ENCODE data around the gene PES1. TPM values are rescaled to one million over a fixed set of nuclear protein-coding genes. Genes with fewer than 3 reads are reported as not detected.

The PES1 gene
- total RNA-seq, 4 donors from 2014 or later: 45.3 to 67.0 (median 58.4) TPM

GRCh38 chr22:30614879-30615278 lies 23.2 kb upstream of the PES1 start:
- Histone ChIP-seq H3K36me3 (peaks cover 0 to 39% (median 0%) of the 10 kb centered on the region in 3 donors), H3K9me3 (no peaks in the 10 kb centered on the region), H3K27ac (no peak overlapping the region), H3K4me1 (peaks cover 1 to 8% (median 2%) of the 10 kb centered on the region in 3 donors), H3K4me3 (no peak overlapping the region), H3K27me3 (no peaks in the 10 kb centered on the region)
- no peak for TF ChIP-seq POLR2A (IDR thresholded peaks at IDR 0.05)
- TF ChIP-seq, protein P1, sequence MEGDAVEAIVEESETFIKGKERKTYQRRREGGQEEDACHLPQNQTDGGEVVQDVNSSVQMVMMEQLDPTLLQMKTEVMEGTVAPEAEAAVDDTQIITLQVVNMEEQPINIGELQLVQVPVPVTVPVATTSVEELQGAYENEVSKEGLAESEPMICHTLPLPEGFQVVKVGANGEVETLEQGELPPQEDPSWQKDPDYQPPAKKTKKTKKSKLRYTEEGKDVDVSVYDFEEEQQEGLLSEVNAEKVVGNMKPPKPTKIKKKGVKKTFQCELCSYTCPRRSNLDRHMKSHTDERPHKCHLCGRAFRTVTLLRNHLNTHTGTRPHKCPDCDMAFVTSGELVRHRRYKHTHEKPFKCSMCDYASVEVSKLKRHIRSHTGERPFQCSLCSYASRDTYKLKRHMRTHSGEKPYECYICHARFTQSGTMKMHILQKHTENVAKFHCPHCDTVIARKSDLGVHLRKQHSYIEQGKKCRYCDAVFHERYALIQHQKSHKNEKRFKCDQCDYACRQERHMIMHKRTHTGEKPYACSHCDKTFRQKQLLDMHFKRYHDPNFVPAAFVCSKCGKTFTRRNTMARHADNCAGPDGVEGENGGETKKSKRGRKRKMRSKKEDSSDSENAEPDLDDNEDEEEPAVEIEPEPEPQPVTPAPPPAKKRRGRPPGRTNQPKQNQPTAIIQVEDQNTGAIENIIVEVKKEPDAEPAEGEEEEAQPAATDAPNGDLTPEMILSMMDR (IDR thresholded peaks at IDR 0.05): no peak
- DNase-seq: no peak
- intact Hi-C loops (cut with DNase I): no loop called here

DNA sequence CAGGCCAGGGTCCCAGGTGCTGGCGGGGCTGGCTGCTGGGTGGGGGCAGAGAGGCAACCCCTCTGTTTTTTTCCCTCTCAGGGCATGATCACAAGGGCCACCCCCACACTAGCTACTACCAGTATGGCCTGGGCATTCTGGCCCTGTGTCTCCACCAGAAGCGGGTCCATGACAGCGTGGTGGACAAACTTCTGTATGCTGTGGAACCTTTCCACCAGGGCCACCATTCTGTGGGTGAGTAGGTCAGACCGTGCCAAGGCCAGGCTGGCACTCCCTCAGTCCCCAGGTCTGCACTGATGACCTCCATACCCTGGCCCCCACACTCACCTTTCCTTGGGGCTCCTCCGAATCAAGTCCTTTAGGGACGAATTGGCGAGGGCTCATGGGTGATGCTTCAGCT lies 22.6 kb upstream of the PES1 start:
- H3K36me3 ChIP-seq: peaks cover 0 to 39% (median 0%) of the 10 kb centered on the region in 3 donors
- 100% methylated on average over 2 of the region's 7 CpGs; no CpG with 5 or more reads in 1 of the 2 donors for WGBS, 2 donors
- no peak for DNase-seq
- intact Hi-C loops (cut with DNase I): no loop called here
- no peak overlapping the region for H3K27ac ChIP-seq
- peaks cover 6 to 14% (median 7%) of the 10 kb centered on the region in 3 donors for H3K4me1 ChIP-seq
- no peak for TF ChIP-seq POLR2A (IDR thresholded peaks at IDR 0.05)
- TF ChIP-seq, protein P1 (IDR thresholded peaks at IDR 0.05): no peak
- H3K4me3 ChIP-seq: no peak overlapping the region
- no peaks in the 10 kb centered on the region for H3K27me3 ChIP-seq
- H3K9me3 ChIP-seq: no peaks in the 10 kb centered on the region

DNA sequence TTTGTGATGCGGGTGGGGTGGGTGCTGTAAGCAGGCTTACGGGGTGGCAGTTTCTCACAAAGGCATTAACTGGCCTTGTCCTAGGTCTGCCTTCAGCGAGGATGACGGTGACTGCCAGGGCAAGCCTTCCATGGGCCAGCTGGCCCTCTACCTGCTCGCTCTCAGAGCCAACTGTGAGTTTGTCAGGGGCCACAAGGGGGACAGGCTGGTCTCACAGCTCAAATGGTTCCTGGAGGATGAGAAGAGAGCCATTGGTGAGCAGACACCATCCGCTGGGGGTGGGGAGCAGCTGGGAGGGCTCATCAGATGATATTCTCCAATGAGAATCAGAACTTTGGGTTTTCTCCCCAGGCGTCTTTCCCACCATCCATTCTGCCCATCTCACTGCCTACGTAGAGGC lies 21.1 kb upstream of the PES1 start:
- no peak overlapping the region for H3K27ac ChIP-seq
- peaks cover 0 to 39% (median 0%) of the 10 kb centered on the region in 3 donors for H3K36me3 ChIP-seq
- DNase-seq: no peak
- H3K4me1 ChIP-seq: peaks cover 18 to 29% (median 22%) of the 10 kb centered on the region in 3 donors
- TF ChIP-seq POLR2A (IDR thresholded peaks at IDR 0.05): no peak
- TF ChIP-seq, protein P1 (IDR thresholded peaks at IDR 0.05): no peak
- no peaks in the 10 kb centered on the region for H3K27me3 ChIP-seq
- no peak overlapping the region for H3K4me3 ChIP-seq
- intact Hi-C loops (cut with DNase I): no loop called here
- H3K9me3 ChIP-seq: no peaks in the 10 kb centered on the region
- WGBS, 2 donors: 88 to 99% methylated on average over 4 to 5 of the region's 8 CpGs

DNA sequence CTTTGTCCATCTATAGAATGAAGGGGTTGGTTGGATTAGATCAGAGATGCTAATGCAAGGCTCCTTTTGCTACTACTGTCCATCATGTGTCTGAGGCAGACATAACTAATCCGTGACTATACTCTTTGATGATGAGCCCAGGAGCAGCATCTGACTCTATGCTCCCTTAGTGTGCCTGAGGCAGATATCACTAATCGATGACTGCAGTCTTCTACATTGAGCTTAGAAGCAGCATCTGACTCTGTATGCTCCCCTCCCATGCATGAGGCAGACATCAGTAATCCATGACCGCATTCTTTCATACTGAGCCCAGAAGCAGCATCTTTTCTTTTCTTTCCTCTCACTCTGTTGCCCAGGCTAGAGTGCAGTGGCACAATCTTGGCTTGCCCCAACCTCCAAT lies 19.5 kb upstream of the PES1 start:
- Histone ChIP-seq H3K36me3 (peaks cover 0 to 35% (median 0%) of the 10 kb centered on the region in 3 donors), H3K27me3 (no peaks in the 10 kb centered on the region), H3K27ac (no peak overlapping the region), H3K4me3 (no peak overlapping the region), H3K4me1 (peaks cover 26 to 45% (median 27%) of the 10 kb centered on the region in 3 donors), H3K9me3 (no peaks in the 10 kb centered on the region)
- 75 to 82% methylated on average over 3 of the region's 3 CpGs for WGBS, 2 donors
- DNase-seq: no peak
- intact Hi-C loops (cut with DNase I): no loop called here
- TF ChIP-seq, protein P1 (IDR thresholded peaks at IDR 0.05): no peak
- TF ChIP-seq POLR2A (IDR thresholded peaks at IDR 0.05): no peak

DNA sequence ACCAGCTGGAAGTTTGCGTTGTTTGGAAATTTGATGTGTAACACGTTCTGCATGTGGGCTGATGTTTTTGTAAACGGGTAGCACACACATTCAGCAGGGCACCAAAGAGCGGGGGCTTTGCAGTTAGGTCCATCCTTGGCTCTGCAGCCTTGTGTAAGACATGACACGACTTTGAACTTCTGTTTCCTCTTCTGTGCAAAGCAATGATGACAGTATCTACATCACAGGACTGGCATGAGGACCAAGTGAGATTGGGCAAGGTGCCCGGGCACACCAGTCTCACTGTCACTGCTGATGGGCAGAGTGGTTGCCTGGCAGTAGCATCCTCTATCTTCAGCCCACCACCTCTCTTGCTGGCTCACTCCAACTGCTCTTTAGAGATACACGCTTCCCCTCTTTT lies 18.6 kb upstream of the PES1 start:
- Histone ChIP-seq H3K4me3 (no peak overlapping the region), H3K27me3 (no peaks in the 10 kb centered on the region), H3K4me1 (peaks cover 27 to 54% (median 32%) of the 10 kb centered on the region in 3 donors), H3K9me3 (no peaks in the 10 kb centered on the region), H3K27ac (peak overlapping the region in 2 of 4 donors; percentile 77), H3K36me3 (peaks cover 0 to 30% (median 0%) of the 10 kb centered on the region in 3 donors)
- TF ChIP-seq, protein P1 (IDR thresholded peaks at IDR 0.05): no peak
- no peak for TF ChIP-seq POLR2A (IDR thresholded peaks at IDR 0.05)
- no peak for DNase-seq
- 54 to 67% methylated on average over 7 of the region's 7 CpGs for WGBS, 2 donors
- intact Hi-C loops (cut with DNase I): no loop called here

Data from esophagus squamous epithelium (tissue), 5 donors.